ENCODE data around the gene NPHP3. TPM values are rescaled to one million over a fixed set of nuclear protein-coding genes. Genes with fewer than 3 reads are reported as not detected.

NPHP3 gene
- total RNA-seq, 1 donor from 2014 or later = 32.0 TPM

- H3K36me3 Mint-ChIP-seq (ENCODE audit: low read depth, unreplicated experiment) = peaks cover 2% of the 10 kb centered on the region
- peak overlapping the region; percentile 95 for H3K4me3 Mint-ChIP-seq (ENCODE audit: unreplicated experiment)
- Histone ChIP-seq H3K4me2 (ENCODE audit: low read length) (peak overlapping the region; percentile 97), H3K79me2 (ENCODE audit: insufficient read depth, low read length) (peaks cover 62% of the 10 kb centered on the region), H3K4me3 (ENCODE audit: insufficient read depth, low read depth, low read length) (peak overlapping the region; percentile 96), H4K20me1 (ENCODE audit: insufficient read depth, low read length) (peaks cover 19% of the 10 kb centered on the region), H3K9ac (ENCODE audit: low read length) (peak overlapping the region; percentile 95), H3K9me3 (ENCODE audit: insufficient read depth, low read depth, low read length) (no peaks in the 10 kb centered on the region), H3K27ac (ENCODE audit: low read depth, low read length) (peak overlapping the region; percentile 91), H3K36me3 (ENCODE audit: insufficient read depth, low read length) (no peaks in the 10 kb centered on the region), H2AFZ (ENCODE audit: low read depth, low read length) (peak overlapping the region; percentile 97), H3K4me1 (ENCODE audit: insufficient read depth, low read length) (peaks cover 12% of the 10 kb centered on the region), H3K27me3 (ENCODE audit: insufficient read depth, low read length) (no peaks in the 10 kb centered on the region)
- no peaks in the 10 kb centered on the region for H3K9me3 Mint-ChIP-seq (ENCODE audit: unreplicated experiment)
- H3K27ac Mint-ChIP-seq (ENCODE audit: unreplicated experiment) = peak overlapping the region; percentile 89
- DNase-seq (ENCODE audit: low read depth) (no peak), FAIRE-seq (no peak)
- peaks cover 16% of the 10 kb centered on the region for H3K4me1 Mint-ChIP-seq (ENCODE audit: low read depth, unreplicated experiment)
- TF ChIP-seq, protein P1, sequence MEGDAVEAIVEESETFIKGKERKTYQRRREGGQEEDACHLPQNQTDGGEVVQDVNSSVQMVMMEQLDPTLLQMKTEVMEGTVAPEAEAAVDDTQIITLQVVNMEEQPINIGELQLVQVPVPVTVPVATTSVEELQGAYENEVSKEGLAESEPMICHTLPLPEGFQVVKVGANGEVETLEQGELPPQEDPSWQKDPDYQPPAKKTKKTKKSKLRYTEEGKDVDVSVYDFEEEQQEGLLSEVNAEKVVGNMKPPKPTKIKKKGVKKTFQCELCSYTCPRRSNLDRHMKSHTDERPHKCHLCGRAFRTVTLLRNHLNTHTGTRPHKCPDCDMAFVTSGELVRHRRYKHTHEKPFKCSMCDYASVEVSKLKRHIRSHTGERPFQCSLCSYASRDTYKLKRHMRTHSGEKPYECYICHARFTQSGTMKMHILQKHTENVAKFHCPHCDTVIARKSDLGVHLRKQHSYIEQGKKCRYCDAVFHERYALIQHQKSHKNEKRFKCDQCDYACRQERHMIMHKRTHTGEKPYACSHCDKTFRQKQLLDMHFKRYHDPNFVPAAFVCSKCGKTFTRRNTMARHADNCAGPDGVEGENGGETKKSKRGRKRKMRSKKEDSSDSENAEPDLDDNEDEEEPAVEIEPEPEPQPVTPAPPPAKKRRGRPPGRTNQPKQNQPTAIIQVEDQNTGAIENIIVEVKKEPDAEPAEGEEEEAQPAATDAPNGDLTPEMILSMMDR (IDR thresholded peaks at IDR 0.05; ENCODE audit: insufficient read depth, low read depth, low read length) = no peak
- TF ChIP-seq EZH2 (IDR thresholded peaks at IDR 0.05; ENCODE audit: insufficient read depth, low read length) = no peak
- H3K27me3 Mint-ChIP-seq (ENCODE audit: low read depth, unreplicated experiment) = no peaks in the 10 kb centered on the region
Observed at GRCh38 chr3:132659000-132659364, 63.2 kb downstream of the NPHP3 start.

GRCh38 chr3:132657869-132658747 lies 64.1 kb downstream of the NPHP3 start:
- Histone ChIP-seq H3K9ac (ENCODE audit: low read length) (no peak overlapping the region), H3K27me3 (ENCODE audit: insufficient read depth, low read length) (no peaks in the 10 kb centered on the region), H4K20me1 (ENCODE audit: insufficient read depth, low read length) (peaks cover 13% of the 10 kb centered on the region), H3K4me1 (ENCODE audit: insufficient read depth, low read length) (peaks cover 12% of the 10 kb centered on the region), H3K36me3 (ENCODE audit: insufficient read depth, low read length) (no peaks in the 10 kb centered on the region), H3K27ac (ENCODE audit: low read depth, low read length) (no peak overlapping the region), H3K4me3 (ENCODE audit: insufficient read depth, low read depth, low read length) (peak overlapping the region; percentile 96), H3K9me3 (ENCODE audit: insufficient read depth, low read depth, low read length) (no peaks in the 10 kb centered on the region), H3K79me2 (ENCODE audit: insufficient read depth, low read length) (peaks cover 54% of the 10 kb centered on the region), H3K4me2 (ENCODE audit: low read length) (peak overlapping the region; percentile 97), H2AFZ (ENCODE audit: low read depth, low read length) (no peak overlapping the region)
- FAIRE-seq = no peak
- Mint-ChIP-seq H3K9me3 (ENCODE audit: unreplicated experiment) (no peaks in the 10 kb centered on the region), H3K4me3 (ENCODE audit: unreplicated experiment) (peak overlapping the region; percentile 95), H3K27me3 (ENCODE audit: low read depth, unreplicated experiment) (no peaks in the 10 kb centered on the region), H3K27ac (ENCODE audit: unreplicated experiment) (no peak overlapping the region), H3K4me1 (ENCODE audit: low read depth, unreplicated experiment) (peaks cover 16% of the 10 kb centered on the region), H3K36me3 (ENCODE audit: low read depth, unreplicated experiment) (no peaks in the 10 kb centered on the region)
- DNase-seq (ENCODE audit: low read depth) = no peak
- TF ChIP-seq EZH2 (IDR thresholded peaks at IDR 0.05; ENCODE audit: insufficient read depth, low read length) = no peak
- TF ChIP-seq, protein P1 (IDR thresholded peaks at IDR 0.05; ENCODE audit: insufficient read depth, low read depth, low read length) = no peak

DNA sequence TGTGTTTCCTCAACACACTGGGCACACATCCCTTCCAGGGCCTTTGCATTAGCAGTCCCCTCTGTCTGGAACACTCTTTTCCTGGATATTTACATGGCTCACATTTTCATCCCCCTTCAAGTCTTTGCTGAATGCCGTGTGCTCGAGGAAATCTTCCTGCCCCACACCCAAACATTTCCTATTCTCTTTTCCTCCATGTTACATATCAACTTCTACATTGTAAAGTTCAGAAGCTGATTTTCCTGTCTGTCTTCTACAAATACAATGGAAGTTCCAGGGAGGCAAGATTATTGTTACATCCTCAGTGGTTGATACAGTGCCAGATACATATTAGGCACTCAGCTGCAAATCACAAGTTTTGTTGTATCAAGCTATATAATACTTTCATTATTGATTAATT lies 66.7 kb downstream of the NPHP3 start:
- H3K4me1 ChIP-seq (ENCODE audit: insufficient read depth, low read length) = peaks cover 5% of the 10 kb centered on the region
- H3K27me3 ChIP-seq (ENCODE audit: insufficient read depth, low read length) = no peaks in the 10 kb centered on the region
- H3K27me3 Mint-ChIP-seq (ENCODE audit: low read depth, unreplicated experiment) = no peaks in the 10 kb centered on the region
- FAIRE-seq (no peak), DNase-seq (ENCODE audit: low read depth) (no peak)
- H3K4me3 Mint-ChIP-seq (ENCODE audit: unreplicated experiment) = no peak overlapping the region
- H3K9me3 ChIP-seq (ENCODE audit: insufficient read depth, low read depth, low read length) = no peaks in the 10 kb centered on the region
- peaks cover 5% of the 10 kb centered on the region for H3K4me1 Mint-ChIP-seq (ENCODE audit: low read depth, unreplicated experiment)
- no peak overlapping the region for H3K27ac ChIP-seq (ENCODE audit: low read depth, low read length)
- H3K27ac Mint-ChIP-seq (ENCODE audit: unreplicated experiment) = no peak overlapping the region
- TF ChIP-seq EZH2 (IDR thresholded peaks at IDR 0.05; ENCODE audit: insufficient read depth, low read length) = no peak
- no peak overlapping the region for H3K4me3 ChIP-seq (ENCODE audit: insufficient read depth, low read depth, low read length)
- no peak overlapping the region for H3K9ac ChIP-seq (ENCODE audit: low read length)
- no peaks in the 10 kb centered on the region for H3K9me3 Mint-ChIP-seq (ENCODE audit: unreplicated experiment)
- no peak overlapping the region for H2AFZ ChIP-seq (ENCODE audit: low read depth, low read length)
- H3K36me3 ChIP-seq (ENCODE audit: insufficient read depth, low read length) = no peaks in the 10 kb centered on the region
- no peaks in the 10 kb centered on the region for H3K36me3 Mint-ChIP-seq (ENCODE audit: low read depth, unreplicated experiment)
- H4K20me1 ChIP-seq (ENCODE audit: insufficient read depth, low read length) = no peaks in the 10 kb centered on the region
- H3K4me2 ChIP-seq (ENCODE audit: low read length) = no peak overlapping the region
- peaks cover 27% of the 10 kb centered on the region for H3K79me2 ChIP-seq (ENCODE audit: insufficient read depth, low read length)

Data from astrocyte (in vitro differentiated cells and primary cell).